Trophoblast cell (in vitro differentiated cells and primary cell): Measurements from ENCODE around the gene CENPP.

Experiments
- DNase-seq, 2 donors: peaks; one replicate each; pipeline ENCODE4 v3.0.0-alpha.2; 2016
- H2AFZ ChIP-seq: 2 replicates; pipeline ENCODE4 v1.6.1; 2013; ENCODE audit warnings: low read length, moderate library complexity, mild to moderate bottlenecking; ENCODE audit not compliant: insufficient read depth, poor library complexity
- H2AK5ac ChIP-seq: 2 replicates; pipeline ENCODE4 v1.6.1; 2013; ENCODE audit warnings: mild to moderate bottlenecking, low read length
- H2BK120ac ChIP-seq: 2 replicates; pipeline ENCODE4 v1.6.1; 2013; ENCODE audit warnings: low read length, mild to moderate bottlenecking, moderate library complexity; ENCODE audit not compliant: insufficient read depth, poor library complexity
- H2BK12ac ChIP-seq: 2 replicates; pipeline ENCODE4 v1.6.1; 2013; ENCODE audit warnings: mild to moderate bottlenecking, low read length, moderate library complexity
- H2BK5ac ChIP-seq: 2 replicates; pipeline ENCODE4 v1.6.1; 2013; ENCODE audit warnings: low read length, low read depth, moderate library complexity, mild to moderate bottlenecking; ENCODE audit not compliant: poor library complexity
- H3K14ac ChIP-seq: 2 replicates; pipeline ENCODE4 v1.6.1; 2013; ENCODE audit warnings: mild to moderate bottlenecking, low read length
- H3K18ac ChIP-seq: 2 replicates; pipeline ENCODE4 v1.6.1; 2013; ENCODE audit warnings: mild to moderate bottlenecking, low read length
- H3K23ac ChIP-seq: 2 replicates; pipeline ENCODE4 v1.6.1; 2013; ENCODE audit warnings: low read length
- H3K27ac ChIP-seq: 2 replicates; pipeline ENCODE4 v1.5.1; 2013; ENCODE audit warnings: low read depth, mild to moderate bottlenecking, inconsistent platforms, low read length, moderate library complexity
- H3K27me3 ChIP-seq: 2 replicates; pipeline ENCODE4 v1.6.1; 2013; ENCODE audit warnings: inconsistent platforms, mild to moderate bottlenecking, low read length, moderate library complexity; ENCODE audit not compliant: insufficient read depth
- H3K36me3 ChIP-seq, 2 experiments: 1 replicate in 1 of 2; 2 replicates in 1 of 2; pipeline ENCODE4 v1.6.1; 2013; ENCODE audit warnings: low read length in 2 of 2, mild to moderate bottlenecking in 2 of 2, moderate library complexity in 1 of 2; ENCODE audit not compliant: insufficient read depth in 2 of 2, control insufficient read depth in 1 of 2
- H3K4ac ChIP-seq: 2 replicates; pipeline ENCODE4 v1.6.1; 2013; ENCODE audit warnings: low read depth, mild to moderate bottlenecking, low read length, moderate library complexity
- H3K4me1 ChIP-seq, 2 experiments: 1 replicate in 1 of 2; 2 replicates in 1 of 2; pipeline ENCODE4 v1.6.1; 2013; ENCODE audit warnings: low read length in 2 of 2, mild to moderate bottlenecking in 2 of 2, moderate library complexity in 1 of 2; ENCODE audit not compliant: insufficient read depth in 2 of 2, control insufficient read depth in 1 of 2
- H3K4me2 ChIP-seq: 2 replicates; pipeline ENCODE4 v1.6.1; 2013; ENCODE audit warnings: inconsistent platforms, mild to moderate bottlenecking, low read length, moderate library complexity
- H3K4me3 ChIP-seq: 2 replicates; pipeline ENCODE4 v1.5.1; 2013; ENCODE audit warnings: mild to moderate bottlenecking, low read depth, low read length, inconsistent platforms
- H3K79me1 ChIP-seq: one replicate; pipeline ENCODE4 v1.6.1; 2013; ENCODE audit warnings: low read length
- H3K79me2 ChIP-seq: 2 replicates; pipeline ENCODE4 v1.6.1; 2013; ENCODE audit warnings: low read length, mild to moderate bottlenecking; ENCODE audit not compliant: control insufficient read depth, insufficient read depth, poor library complexity
- H3K9ac ChIP-seq: 2 replicates; pipeline ENCODE4 v1.6.1; 2013; ENCODE audit warnings: mild to moderate bottlenecking, low read length
- H3K9me3 ChIP-seq: 2 replicates; pipeline ENCODE4 v1.6.1; 2013; ENCODE audit warnings: low read depth, mild to moderate bottlenecking, control low read depth, inconsistent platforms, low read length; ENCODE audit not compliant: insufficient read depth
- H4K12ac ChIP-seq: 2 replicates; pipeline ENCODE4 v1.6.1; 2013; ENCODE audit warnings: low read depth, mild to moderate bottlenecking, low read length, moderate library complexity
- H4K8ac ChIP-seq: 2 replicates; pipeline ENCODE4 v1.6.1; 2013; ENCODE audit warnings: low read depth, mild to moderate bottlenecking, low read length, moderate library complexity
- H4K91ac ChIP-seq: one replicate; pipeline ENCODE4 v1.6.1; 2013; ENCODE audit warnings: low read depth, mild to moderate bottlenecking, low read length, moderate library complexity
- WGBS: extraction: QIAGEN DNeasy Blood & Tissue Kit; methylation state at CpG from one replicate; pipeline ENCODE4 v1.1.7; 2013; ENCODE audit warnings: missing lambda C conversion rate; ENCODE audit not compliant: insufficient read length, insufficient coverage; ENCODE audit errors: extremely low coverage; 5-methylcytosine and 5-hydroxymethylcytosine counted together

Gene CENPP

GRCh38 chr9:92393686-92394085 lies 67.9 kb downstream of the CENPP start:
- H3K23ac ChIP-seq, result no peak overlapping the region
- WGBS, result no CpG with 5 or more reads among the region's 1 CpG

DNA sequence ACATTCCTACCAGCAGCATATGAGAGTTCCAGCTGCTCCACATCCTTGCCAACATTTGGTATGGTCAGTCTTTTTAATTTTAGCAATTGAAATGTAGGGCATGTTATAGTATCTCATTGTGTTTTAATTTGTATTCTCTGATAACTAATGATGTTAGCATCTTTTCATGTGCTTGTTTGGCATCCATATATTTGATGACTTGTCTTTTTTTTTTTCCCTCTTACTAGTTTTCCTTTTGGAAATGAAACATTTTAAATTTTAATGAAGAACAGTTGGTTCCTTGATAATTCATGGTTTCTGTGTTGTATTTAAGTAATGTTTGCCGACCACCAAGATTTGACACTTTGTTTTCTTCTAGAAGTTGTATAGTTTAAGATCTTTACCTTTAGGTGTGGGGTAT lies 69.9 kb downstream of the CENPP start:
- no peak overlapping the region for H2BK5ac ChIP-seq
- no peak overlapping the region for H3K4ac ChIP-seq
- no CpG with 5 or more reads among the region's 1 CpG for WGBS
- H3K4me3 ChIP-seq, result no peak overlapping the region
- no peak overlapping the region for H3K18ac ChIP-seq
- H4K91ac ChIP-seq, result no peak overlapping the region
- H3K79me2 ChIP-seq, result no peaks in the 10 kb centered on the region
- no peaks in the 10 kb centered on the region for H3K9me3 ChIP-seq
- no peak overlapping the region for H2AK5ac ChIP-seq
- H2BK12ac ChIP-seq, result no peak overlapping the region
- no peak overlapping the region for H2AFZ ChIP-seq
- H2BK120ac ChIP-seq, result no peak overlapping the region
- no peak overlapping the region for H3K9ac ChIP-seq
- H4K12ac ChIP-seq, result no peak overlapping the region
- no peak overlapping the region for H4K8ac ChIP-seq
- no peaks in the 10 kb centered on the region for H3K27me3 ChIP-seq
- H3K79me1 ChIP-seq, result no peaks in the 10 kb centered on the region
- H3K23ac ChIP-seq, result no peak overlapping the region
- H3K4me2 ChIP-seq, result no peak overlapping the region
- H3K14ac ChIP-seq, result no peak overlapping the region
- no peaks in the 10 kb centered on the region for H3K4me1 ChIP-seq
- no peak overlapping the region for H3K27ac ChIP-seq
- no peak for DNase-seq
- no peaks in the 10 kb centered on the region for H3K36me3 ChIP-seq

More at GRCh38 chr9:92393686-92394085, 67.9 kb downstream of the CENPP start:
- Histone ChIP-seq H3K27me3 (no peaks in the 10 kb centered on the region), H3K79me1 (no peaks in the 10 kb centered on the region), H3K4ac (no peak overlapping the region), H3K4me1 (no peaks in the 10 kb centered on the region), H3K14ac (no peak overlapping the region), H2BK120ac (no peak overlapping the region), H2BK5ac (no peak overlapping the region), H3K27ac (no peak overlapping the region), H3K18ac (no peak overlapping the region), H4K91ac (no peak overlapping the region), H2BK12ac (no peak overlapping the region), H4K12ac (no peak overlapping the region), H2AFZ (no peak overlapping the region), H3K4me3 (no peak overlapping the region), H3K4me2 (no peak overlapping the region), H4K8ac (no peak overlapping the region), H3K9me3 (no peaks in the 10 kb centered on the region), H3K9ac (no peak overlapping the region), H2AK5ac (no peak overlapping the region), H3K36me3 (no peaks in the 10 kb centered on the region), H3K79me2 (no peaks in the 10 kb centered on the region)
- no peak for DNase-seq

- Histone ChIP-seq H4K12ac (no peak overlapping the region), H3K4ac (no peak overlapping the region), H3K4me2 (no peak overlapping the region), H3K23ac (no peak overlapping the region), H3K14ac (no peak overlapping the region), H3K27me3 (no peaks in the 10 kb centered on the region), H2AFZ (no peak overlapping the region), H3K4me3 (no peak overlapping the region), H3K79me1 (no peaks in the 10 kb centered on the region), H3K9ac (no peak overlapping the region), H4K91ac (no peak overlapping the region), H3K18ac (no peak overlapping the region), H2BK120ac (no peak overlapping the region), H3K9me3 (no peaks in the 10 kb centered on the region), H4K8ac (no peak overlapping the region), H3K36me3 (no peaks in the 10 kb centered on the region), H3K27ac (no peak overlapping the region), H3K4me1 (no peaks in the 10 kb centered on the region), H2BK12ac (no peak overlapping the region), H2AK5ac (no peak overlapping the region), H3K79me2 (no peaks in the 10 kb centered on the region), H2BK5ac (no peak overlapping the region)
- no peak for DNase-seq
- no CpG with 5 or more reads among the region's 3 CpGs for whole genome bisulfite sequencing
Measured at GRCh38 chr9:92397853-92398252, 72.1 kb downstream of the CENPP start.

DNA sequence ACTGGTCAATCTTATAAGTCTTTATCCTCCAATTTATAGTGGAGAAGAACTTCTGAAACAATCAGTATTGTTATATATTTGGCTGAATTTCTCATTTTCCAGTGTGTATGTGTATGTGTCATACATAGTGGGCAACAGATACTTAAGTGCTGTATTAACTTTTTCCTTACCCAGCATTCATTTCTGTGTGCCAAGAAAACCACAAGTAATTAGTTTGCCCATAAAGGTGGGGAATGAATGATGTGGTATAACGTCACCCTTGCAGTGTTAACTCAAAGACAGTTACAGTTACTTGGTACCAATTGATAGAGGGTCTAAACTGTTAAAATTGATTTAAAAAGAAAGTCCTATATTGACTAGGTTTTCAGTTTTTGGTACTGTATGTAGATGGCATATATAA lies 76.6 kb downstream of the CENPP start:
- Histone ChIP-seq H3K27ac (no peak overlapping the region), H2BK5ac (no peak overlapping the region), H3K4me3 (no peak overlapping the region), H3K4me2 (no peak overlapping the region), H3K36me3 (no peaks in the 10 kb centered on the region), H3K4ac (no peak overlapping the region), H3K18ac (no peak overlapping the region), H2BK12ac (no peak overlapping the region), H3K9me3 (no peaks in the 10 kb centered on the region), H4K8ac (no peak overlapping the region), H3K23ac (no peak overlapping the region), H3K79me2 (no peaks in the 10 kb centered on the region), H3K4me1 (no peaks in the 10 kb centered on the region), H3K14ac (no peak overlapping the region), H3K79me1 (no peaks in the 10 kb centered on the region), H3K27me3 (no peaks in the 10 kb centered on the region), H4K91ac (no peak overlapping the region), H4K12ac (no peak overlapping the region), H3K9ac (no peak overlapping the region), H2BK120ac (no peak overlapping the region), H2AK5ac (no peak overlapping the region), H2AFZ (no peak overlapping the region)
- WGBS, result no CpG with 5 or more reads among the region's 1 CpG
- DNase-seq, result no peak
